Stimulated activated naive CD4-positive, alpha-beta T cell (primary cell): ENCODE data around the gene TAS2R60.
"Not testable (repeated sequence)": the region's sequence is repeated elsewhere in the genome, so short reads cannot be mapped to it uniquely, and the experiment has no call there.

Experiments used
- DNase-seq, 6 experiments: peaks; one replicate each; lab custom pipeline; 2025; lab: John Stamatoyannopoulos, UW

Gene TAS2R60

DNA sequence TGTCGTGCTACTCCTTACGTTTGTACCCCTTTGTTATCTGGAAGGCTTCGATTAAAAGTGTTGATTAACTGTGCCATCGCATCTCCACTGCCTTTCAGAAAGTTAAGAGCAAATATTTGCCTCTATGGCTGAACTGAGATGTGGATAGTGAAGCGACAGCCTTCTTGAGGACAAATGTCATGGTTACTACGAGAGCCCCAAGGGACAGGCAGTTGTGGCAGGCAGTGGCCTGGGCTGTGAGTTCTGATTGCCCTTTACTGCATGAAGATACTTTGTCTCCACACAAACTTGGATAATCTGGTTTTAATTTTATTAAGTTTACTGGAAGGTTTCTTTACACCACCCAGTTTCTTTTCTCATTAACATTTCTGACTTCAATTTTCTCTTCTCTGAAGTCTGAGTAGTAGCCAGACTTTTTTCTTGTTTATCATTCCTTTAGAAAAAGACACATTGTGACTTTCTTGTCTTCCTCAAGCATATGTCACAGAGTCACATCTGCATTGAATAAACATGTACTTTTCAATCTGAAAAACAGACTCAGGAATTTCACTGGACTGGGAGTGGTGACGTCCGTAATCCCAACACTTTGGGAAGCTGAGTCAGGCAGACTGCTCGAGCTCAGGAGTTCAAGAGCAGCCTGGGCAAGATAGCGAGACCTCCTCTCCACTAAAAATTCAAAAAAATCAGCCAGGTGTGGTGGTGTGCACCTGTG lies 36.0 kb downstream of the TAS2R60 start:
- no peak for DNase-seq

DNA sequence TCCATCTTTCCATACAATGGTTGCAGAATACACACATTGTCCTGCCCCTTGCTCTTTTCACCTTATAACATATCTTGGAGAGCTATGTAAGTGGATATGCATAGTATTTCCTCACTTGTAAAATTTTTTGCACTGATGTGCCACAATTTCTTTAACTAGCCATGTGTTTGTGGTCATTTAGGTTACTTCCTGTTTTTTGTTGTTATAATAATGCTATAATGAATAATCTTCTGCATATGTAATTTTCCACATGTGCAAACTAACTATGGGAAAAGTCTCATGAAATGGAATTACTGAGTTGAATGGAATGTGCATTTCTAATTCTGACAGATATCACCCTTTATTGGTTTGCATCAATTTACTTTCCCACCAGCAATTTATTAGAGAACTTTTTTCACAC lies 37.2 kb downstream of the TAS2R60 start:
- DNase-seq, result no peak

DNA sequence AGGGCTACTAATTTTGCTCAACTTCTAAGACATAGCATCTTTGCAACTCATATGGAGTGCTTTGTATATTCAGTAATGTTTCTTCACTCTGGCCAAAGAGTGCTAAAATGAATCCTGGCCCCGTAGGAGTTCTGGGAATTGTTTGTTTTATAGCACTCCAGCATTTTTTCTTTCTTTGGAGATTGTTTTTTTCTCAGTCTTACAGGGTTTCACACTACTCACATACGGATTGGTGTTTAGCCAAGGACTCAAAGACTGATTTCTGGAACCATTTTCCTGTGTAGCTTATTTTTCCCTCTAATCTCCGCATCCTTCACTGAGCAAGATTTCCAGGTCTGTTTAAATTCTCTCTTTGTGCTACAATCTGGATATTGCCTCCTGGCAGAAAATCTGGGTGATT lies 40.9 kb downstream of the TAS2R60 start:
- no peak for DNase-seq

DNA sequence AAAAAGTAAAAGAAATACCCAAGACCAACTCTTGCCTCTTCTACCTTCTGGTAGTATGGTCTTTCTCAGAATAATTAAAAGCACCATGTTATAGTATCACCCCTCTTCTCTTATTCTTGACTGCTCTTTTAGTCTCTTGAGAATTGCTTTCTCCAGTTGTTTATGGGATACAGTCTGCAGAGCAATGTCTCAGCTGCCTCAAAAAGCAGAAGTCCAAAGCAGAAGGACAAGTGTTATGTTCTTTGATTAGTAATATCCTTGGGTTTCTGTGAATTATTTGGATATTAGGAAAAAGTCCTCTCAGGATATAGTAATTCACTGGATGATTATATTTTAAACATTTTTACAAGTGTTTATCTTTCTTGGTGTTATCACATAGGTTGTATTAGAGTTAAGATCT lies 41.8 kb downstream of the TAS2R60 start:
- no peak for DNase-seq

DNA sequence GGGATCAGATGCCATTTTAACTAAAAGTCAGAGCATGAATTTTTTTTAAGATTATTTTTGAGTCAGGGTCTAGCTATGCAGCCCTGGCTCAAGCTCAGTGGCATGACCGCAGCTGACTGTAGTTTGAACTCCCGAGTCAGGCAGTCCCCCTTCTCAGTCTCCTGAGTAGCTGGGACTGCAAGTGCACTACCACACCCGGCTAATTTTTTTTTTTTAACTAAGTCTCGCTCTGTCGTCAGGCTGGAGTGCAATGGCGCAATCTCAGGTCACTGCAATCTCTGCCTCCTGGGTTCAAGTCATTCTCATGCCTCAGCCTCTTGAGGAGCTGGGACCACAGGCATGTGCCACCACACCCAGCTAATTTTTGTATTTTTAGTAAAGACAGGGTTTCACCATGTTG lies 42.2 kb downstream of the TAS2R60 start:
- DNase-seq, result no peak

DNA sequence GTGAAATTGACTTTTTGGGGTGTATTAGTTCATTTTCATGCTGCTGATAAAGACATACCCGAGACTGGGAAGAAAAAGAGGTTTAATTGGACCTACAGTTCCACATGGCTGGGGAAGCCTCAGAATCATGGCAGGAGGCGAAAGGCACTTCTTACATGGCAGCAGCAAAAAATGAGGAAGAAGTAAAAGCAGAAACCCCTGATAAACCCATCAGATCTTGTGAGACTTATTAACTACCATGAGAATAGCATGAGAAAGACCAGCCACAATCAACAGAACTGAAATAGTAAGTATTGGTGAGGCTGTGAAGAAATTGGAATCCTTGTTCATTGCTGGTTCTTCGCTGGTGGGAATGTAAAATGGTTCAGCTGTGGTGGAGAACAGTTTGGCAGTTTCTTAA lies 43.0 kb downstream of the TAS2R60 start:
- DNase-seq, result not testable (repeated sequence)

DNA sequence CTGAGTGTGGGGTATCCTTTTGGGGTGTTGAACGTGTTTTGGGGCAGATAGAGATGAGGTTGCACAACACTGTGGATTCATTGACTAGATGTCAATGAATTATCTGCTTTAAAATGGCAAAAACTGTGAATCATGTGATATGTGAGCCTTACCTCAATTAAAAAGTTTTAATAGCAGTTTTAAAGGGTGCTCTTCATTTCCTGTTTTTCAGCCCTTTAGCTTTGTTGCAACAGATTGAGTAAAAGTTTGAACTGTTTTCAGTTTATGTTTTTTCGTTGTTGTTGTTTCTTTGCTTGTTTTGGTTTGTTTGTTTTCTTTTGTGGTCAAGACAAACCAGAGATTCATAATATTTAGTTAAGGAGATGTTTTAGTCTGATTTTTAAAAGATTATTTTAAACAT lies 43.8 kb downstream of the TAS2R60 start:
- DNase-seq, result no peak

DNA sequence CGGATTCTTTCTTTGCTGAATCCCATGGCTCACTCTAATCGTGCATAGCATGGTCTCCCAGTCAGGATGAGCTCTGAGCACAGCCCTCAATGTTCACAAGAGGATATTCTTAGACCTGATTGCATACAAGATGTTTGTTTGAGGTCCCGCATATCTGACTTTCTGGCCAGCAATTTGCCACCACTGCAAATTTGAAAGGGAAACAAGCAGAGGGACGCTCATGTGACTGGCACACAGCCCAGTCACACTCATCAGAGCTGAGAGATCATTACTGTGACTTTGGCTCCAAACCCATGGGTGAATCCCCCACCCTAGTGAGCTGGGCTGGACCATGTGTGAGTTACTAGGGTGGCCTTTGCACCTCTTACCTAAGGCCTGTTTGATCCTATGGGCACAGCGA lies 44.3 kb downstream of the TAS2R60 start:
- no peak for DNase-seq

DNA sequence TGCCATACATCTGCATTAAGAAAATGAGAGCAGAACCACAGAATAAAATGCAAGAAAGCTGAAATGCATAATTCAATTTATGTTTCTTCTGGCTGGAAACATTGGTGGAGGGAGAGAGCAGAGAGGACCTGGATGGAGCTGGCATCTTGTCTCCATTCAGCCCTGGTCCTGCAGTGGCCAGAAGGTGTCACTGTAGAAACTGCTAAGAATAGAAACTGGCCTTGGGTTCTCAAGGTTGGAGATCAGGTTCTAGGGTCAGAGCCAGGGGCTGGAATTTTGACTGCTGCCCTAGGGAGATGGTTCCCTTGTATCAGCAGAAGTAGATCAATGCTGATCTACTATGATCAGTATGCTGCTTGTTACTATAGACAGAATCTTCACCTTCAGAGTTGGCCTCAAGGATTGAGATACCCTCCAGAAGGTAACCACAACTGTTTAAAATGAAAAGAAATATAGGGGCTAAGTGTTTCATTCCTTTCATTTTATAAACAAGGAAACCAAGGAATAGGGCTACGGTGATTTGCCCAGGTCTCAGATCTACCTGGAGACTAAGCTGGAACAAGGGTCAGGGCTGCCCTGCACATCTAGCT lies 47.6 kb downstream of the TAS2R60 start:
- DNase-seq, result no peak

DNA sequence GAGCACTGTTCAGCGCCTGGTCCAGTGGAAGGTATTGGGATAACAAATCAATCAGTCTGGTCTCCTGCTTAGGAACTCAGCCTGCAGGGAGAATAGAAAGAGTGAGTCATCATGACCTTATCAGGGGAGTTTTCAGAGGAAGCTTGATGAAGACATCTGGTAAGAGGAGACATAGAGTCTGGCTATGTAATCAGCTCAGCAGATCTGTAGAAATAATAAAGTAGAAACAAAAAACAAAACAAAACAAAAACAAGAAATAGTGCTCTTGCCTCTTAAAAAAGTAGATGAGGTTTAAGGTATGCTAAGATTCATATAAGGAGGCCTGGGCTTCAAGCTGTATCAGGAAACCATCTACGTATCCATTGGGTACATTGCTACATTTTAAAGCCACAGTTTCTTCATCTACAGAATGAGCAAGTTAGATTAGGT lies 48.8 kb downstream of the TAS2R60 start:
- DNase-seq, result no peak

DNA sequence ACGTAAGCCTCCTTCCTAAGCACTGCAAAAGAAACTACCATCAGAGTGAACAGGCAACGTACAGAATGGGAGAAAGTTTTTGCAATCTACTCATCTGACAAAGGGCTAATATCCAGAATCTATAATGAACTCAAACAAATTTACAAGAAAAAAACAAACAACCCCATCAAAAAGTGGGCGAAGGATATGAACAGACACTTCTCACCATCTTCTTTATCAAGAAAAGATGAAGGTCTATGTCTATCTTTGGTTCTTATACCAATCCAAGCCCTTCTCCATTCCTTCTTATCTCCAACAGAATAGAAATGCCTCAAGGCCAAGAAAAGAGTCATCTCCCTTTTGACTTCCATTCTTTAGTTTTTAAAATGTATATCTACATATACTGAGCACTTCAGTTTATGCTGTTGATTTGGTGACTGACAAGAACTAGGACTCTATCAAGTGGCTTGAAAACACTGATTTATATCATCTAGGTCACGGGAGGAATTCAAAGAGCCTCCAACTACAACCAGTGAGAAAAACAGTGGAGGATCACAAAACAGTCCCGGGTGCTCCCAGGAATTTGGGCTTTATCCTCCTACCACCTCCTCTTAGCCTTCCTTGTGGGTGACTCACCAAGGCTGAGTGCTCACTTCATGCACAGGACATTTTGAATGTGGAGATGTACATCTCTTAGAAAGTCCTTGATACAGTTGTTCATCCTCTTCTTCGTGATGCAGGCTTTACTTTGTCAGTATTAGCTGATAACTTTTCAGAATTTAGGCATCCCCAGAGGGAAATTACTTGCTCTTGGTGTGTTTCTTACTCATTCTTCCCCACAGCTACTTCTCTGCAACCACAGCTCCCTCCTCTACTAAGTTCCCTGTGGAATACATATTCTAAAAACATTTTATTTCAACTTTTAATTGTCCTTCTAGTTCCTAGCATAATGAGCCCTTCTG lies 49.8 kb downstream of the TAS2R60 start:
- no peak for DNase-seq

DNA sequence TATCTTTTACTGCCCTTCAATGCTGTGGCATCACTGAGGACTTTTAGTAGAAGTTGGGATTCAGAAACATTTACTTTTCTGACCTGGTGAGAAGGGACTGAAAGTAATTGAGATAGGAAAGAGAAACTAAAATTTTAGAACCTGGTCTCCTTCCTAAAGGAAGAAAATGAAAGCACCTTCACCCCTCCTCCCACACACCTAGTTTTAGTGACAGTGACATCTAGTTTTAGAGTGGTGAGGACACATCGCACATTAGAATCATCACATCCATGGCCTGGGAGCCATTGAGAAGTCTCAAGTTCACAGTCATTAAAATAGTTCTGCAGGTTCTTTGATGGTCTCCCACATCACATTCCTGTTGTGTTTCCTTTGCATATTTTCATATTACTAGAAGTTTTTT lies 50.5 kb downstream of the TAS2R60 start:
- DNase-seq, result no peak
